ENCODE results near the gene CPSF2.
A peak's percentile ranks its signal among the peaks of the same experiment; 100 is the strongest.

The CPSF2 gene

GRCh38 chr14:92121670-92122350, at the start of gene CPSF2, which contains the start of gene NDUFB1:
CPSF2 (plus strand) TSS chr14:92121969; CDS start chr14:92130985, 9,016 bp downstream.
NDUFB1 (minus strand) TSS chr14:92121706; CDS start chr14:92117637, 4,069 bp downstream.
- DNase-seq (ENCODE audit: low read depth), result peak; percentile 73

- DNase-seq (ENCODE audit: low read depth), result no peak
Observed at GRCh38 chr14:92074555-92074954, 47.2 kb upstream of the CPSF2 start.

GRCh38 chr14:92088494-92088893, 33.3 kb upstream of the CPSF2 start:
- no peak for DNase-seq (ENCODE audit: low read depth)

GRCh38 chr14:92093320-92093719, 28.4 kb upstream of the CPSF2 start:
- DNase-seq (ENCODE audit: low read depth), result no peak

GRCh38 chr14:92099802-92100201, 22.0 kb upstream of the CPSF2 start:
- DNase-seq (ENCODE audit: low read depth), result no peak

DNA sequence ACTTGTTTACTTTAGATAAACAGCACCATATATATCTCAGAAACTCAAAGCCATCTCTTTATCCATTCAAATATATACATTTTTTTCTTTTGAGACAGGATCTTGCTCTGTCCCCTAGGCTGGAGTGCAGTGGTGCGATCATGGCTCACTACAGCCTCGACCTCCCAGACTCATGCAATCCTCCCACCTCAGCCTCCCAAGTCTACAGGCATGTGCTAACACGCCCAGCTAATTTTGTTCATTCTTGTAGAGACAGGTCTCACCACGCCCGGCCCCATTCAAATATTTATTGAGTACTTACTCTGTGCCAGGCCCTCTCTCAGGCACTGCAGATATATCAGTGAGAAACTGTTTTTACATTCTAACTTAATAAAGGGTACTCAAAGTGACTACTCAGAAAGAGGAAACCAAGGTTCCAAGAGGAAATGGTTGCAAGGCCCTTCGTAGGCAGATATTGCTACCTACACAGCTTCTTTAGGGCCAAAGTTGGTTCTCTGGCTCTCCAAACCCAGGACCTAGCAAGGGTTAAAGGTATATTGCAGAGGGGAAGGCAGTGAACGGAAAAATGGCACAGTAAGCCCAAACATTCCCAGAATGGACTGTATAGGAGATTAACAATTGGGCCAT, 18.3 kb upstream of the CPSF2 start:
- no peak for DNase-seq (ENCODE audit: low read depth)

DNA sequence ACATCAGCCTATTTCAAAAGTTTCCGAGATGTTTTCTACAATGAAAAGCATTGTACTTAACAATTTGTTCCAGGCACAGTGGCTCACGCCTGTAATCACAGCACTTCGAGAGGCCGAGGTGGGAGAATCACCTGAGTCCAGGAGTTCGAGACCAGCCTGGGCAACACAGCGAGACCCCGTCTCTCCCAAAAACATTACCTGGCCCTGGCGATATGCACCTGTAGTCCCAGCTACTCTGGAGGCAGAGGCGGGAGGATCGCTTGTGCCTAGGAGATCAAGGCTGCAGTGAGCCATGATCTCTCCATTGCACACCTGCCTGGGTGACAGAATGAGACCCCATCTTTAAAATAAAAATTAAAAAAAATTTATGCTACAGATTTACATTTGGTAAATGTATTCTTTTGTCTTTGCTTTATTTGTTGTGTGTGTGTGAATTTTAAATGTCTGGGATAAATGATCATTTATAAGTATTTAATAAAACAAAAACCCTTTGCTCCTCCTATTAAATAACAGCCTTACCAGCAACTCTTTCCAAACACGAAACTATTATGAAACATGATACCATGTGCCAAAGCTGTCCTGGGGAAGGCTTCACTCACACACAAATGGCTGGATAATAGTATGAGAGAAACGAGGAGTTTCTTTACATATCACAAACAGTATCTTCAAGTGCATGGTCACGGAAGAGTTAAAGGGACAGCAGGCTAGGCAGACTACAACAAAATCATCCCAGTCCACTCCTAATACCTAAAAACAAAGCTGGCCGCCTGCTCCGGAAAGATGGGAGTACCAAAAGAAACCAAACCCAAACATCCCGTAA, 16.5 kb upstream of the CPSF2 start:
- DNase-seq (ENCODE audit: low read depth), result no peak

DNA sequence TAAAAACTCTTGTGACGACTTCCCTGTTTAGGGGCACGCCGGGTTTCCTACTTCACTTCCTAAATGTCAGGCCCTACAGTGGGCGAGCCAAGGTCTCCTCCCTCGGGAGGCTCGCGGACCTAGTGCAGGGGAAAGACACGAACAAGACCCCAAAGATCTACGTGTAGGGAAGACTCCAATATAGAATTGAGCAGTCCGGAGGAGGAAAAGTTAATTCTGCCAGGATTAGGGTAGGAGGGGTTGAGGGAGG, 16.0 kb upstream of the CPSF2 start:
- DNase-seq (ENCODE audit: low read depth), result no peak

DNA sequence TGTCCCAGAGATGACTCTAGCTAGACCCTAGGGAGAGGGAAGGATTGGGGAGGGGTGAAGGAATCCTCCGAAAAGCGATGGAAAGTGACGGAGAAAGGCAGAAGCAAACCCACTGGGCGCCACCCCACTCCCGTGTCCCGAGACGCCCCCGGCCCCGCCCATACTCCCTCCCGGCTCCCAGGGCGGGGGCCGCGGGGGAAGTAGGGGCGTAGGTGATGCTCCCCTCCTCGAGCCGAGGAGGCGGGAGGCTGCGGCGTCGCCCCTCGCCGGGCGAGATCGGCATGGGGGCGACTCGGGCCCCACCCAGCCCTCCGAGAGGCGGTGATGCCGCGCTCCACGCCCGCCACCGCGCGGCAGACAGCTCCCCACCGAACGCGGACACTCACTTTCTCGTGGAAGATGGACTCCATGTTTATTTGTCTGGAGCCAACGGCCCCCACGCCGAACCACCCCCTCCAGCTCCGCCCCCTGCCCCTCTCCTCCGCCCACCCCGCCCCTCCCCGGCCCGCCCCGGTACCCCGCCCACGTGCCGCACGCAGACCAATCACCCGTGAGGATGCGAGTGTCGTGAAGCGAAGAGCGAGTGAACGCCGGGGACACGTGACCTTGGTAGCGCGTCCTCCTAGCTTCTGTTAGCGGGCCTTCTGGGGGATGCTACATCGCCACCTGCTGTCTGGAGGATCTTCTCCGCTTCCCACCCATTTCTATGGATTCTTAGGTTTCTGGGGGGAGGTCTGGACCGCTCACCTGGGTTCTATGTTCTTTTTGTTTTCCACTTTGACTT, 15.4 kb upstream of the CPSF2 start, which contains the start of gene ATXN3:
Gene ATXN3, minus strand, starts transcription at position 440 of the 784 bp plus-strand sequence. Its CDS starts 30 bp downstream, at position 410.
- DNase-seq (ENCODE audit: low read depth), result peak; percentile 92

- DNase-seq (ENCODE audit: low read depth), result no peak
Observed at GRCh38 chr14:92108345-92109254, 13.2 kb upstream of the CPSF2 start.

GRCh38 chr14:92109490-92109889, 12.3 kb upstream of the CPSF2 start:
- no peak for DNase-seq (ENCODE audit: low read depth)

DNA sequence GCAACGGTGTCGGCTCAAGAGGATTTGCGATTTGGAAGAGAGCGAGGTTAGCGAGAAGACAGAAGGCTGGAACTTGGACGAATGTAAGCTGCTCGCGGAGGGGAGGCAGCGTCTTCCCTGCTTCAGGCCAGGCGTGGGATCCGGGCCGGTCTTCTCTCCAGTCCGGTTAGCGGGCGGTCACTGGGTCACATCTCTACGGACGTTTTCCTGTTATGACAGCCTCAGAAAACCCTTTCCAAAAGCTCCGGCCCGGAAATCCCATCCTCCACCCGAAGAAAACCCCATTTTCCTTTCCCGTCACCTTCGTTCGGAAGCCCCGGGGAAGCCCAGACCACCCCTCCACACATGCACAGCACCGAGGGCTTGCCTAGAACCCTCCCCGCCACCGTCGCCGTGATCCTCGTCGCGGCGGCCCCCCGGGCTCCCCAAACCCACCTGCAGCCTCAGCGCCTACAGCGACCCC, 531 bp upstream of the CPSF2 start:
- DNase-seq (ENCODE audit: low read depth), result no peak

DNA sequence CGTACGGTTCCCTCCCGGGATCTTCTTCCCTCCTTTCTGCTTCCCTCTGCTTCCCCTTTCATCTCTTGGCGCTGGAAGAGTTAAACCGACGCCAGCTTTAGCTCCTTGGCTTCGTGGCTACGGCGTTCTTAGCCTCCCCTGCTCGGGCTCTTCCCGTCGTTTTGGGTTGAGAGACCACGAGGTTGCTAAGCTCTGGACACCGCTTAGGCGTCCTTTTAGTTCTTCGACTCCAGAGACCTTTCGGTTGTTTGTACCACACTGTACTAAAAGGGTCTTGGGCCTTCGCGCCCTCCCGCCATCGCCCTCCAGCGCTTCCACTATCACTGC, 545 bp downstream of the CPSF2 start:
- no peak for DNase-seq (ENCODE audit: low read depth)

- DNase-seq (ENCODE audit: low read depth), result no peak
Observed at GRCh38 chr14:92122761-92123160, 992 bp downstream of the CPSF2 start.

DNA sequence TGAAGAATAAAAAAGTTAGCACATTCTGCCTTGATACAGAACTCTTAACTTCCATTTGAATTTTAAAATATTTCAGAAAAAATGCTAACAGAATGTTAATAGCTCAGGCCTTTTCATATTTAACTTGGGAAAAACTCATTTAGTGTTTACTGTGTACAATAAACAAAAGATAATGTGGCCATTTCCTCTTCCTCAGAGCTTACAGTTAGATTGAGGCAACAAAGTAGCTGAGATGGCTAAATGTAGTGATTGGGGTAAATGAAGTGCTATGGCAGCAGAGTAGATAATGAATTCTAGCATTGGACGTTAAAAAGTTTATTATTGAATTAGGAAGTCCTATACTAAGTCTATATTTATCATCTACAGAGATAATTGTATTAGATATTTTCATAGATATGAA, 12.7 kb downstream of the CPSF2 start:
- no peak for DNase-seq (ENCODE audit: low read depth)

- DNase-seq (ENCODE audit: low read depth), result no peak
Observed at GRCh38 chr14:92135269-92135668, 13.5 kb downstream of the CPSF2 start.

- no peak for DNase-seq (ENCODE audit: low read depth)
Observed at GRCh38 chr14:92143309-92143708, 21.5 kb downstream of the CPSF2 start.

DNA sequence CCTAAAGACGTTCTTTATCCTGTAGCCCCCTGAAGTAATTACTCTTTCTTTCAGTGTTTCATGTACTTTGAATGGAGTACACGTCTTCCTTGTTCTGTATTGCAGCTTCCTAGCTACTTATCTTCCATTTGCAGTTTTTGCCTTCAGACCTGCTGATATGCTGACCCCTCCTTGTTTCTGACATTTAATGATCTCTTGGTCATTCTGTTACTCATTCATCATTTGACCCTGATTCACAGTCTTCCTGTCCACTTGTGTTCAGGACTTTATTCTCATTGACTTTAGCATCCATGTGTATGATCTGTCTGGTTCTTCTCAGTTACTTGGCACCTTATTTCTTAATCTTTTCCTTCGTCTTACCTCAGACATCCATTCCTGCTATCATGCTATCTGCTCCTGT, 22.2 kb downstream of the CPSF2 start:
- DNase-seq (ENCODE audit: low read depth), result no peak

DNA sequence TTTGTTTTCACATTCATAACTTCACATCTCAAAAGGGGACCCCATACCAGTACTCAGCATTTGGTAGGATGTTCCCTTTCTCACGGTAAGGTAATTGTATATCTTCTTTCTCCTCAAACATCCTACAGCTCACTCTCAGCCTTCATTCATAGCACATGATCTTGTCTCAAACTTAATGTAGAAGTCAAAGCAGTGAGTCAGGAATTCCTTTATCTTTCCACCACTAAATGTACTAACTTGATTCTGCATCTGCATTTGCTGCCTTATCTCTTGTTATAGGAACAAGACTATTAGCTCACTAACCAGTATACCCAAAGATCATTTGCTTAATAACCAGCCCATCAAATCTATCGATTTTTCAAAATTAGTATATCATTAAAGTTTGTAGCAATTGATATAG, 22.9 kb downstream of the CPSF2 start:
- DNase-seq (ENCODE audit: low read depth), result no peak

GRCh38 chr14:92153581-92153980, 31.8 kb downstream of the CPSF2 start:
- no peak for DNase-seq (ENCODE audit: low read depth)

GRCh38 chr14:92154283-92154942, 32.6 kb downstream of the CPSF2 start:
- DNase-seq (ENCODE audit: low read depth), result no peak
